Keratinocyte (primary cell): ENCODE measurements around the gene RER1. TPM values are rescaled to one million over a fixed set of nuclear protein-coding genes. Genes with fewer than 3 reads are reported as not detected.

ENCODE experiments used
- DNase-seq: peaks from one replicate; pipeline ENCODE4 v3.0.0-alpha.2; 2011; ENCODE audit warnings: low read depth, missing footprints, low spot score
- FAIRE-seq: peaks from 2 replicates; lab custom pipeline; 2011; peaks lifted over from hg19 to GRCh38; lab: Jason Lieb, UNC
- H2AFZ ChIP-seq: 2 replicates; pipeline ENCODE4 v1.6.0; 2012; ENCODE audit warnings: low read length, control low read depth, inconsistent platforms; ENCODE audit not compliant: control insufficient read depth
- H3K27ac ChIP-seq: 2 replicates; pipeline ENCODE4 v1.5.1; 2011; ENCODE audit warnings: low read length; ENCODE audit not compliant: control insufficient read depth, insufficient read depth
- H3K27me3 ChIP-seq: 3 replicates; pipeline ENCODE4 v1.6.0; 2011; ENCODE audit warnings: low read length; ENCODE audit not compliant: control insufficient read depth, insufficient read depth; ENCODE audit errors: extremely low read depth
- H3K36me3 ChIP-seq, 2 experiments: 2 replicates in 1 of 2; 3 replicates in 1 of 2; pipeline ENCODE4 v1.5.1; 2011; ENCODE audit warnings: low read length in 2 of 2, mild to moderate bottlenecking in 1 of 2; ENCODE audit not compliant: control insufficient read depth in 2 of 2, insufficient read depth in 2 of 2; ENCODE audit errors: extremely low read depth in 1 of 2
- H3K4me1 ChIP-seq: 3 replicates; pipeline ENCODE4 v1.5.1; 2011; ENCODE audit warnings: low read length; ENCODE audit not compliant: control insufficient read depth, insufficient read depth; ENCODE audit errors: extremely low read depth
- H3K4me2 ChIP-seq: 3 replicates; pipeline ENCODE4 v1.6.0; 2011; ENCODE audit warnings: low read depth, low read length; ENCODE audit not compliant: control insufficient read depth, insufficient read depth; ENCODE audit errors: extremely low read depth
- H3K4me3 ChIP-seq, 3 experiments: fragments of 200-600 bp in 1 of 3; sonication (generic) in 1 of 3; 2 replicates in 2 of 3; 3 replicates in 1 of 3; pipeline ENCODE4 v1.5.1; 2011 to 2016; ENCODE audit warnings: low read length in 3 of 3, mild to moderate bottlenecking in 3 of 3, control low read depth in 2 of 3, inconsistent platforms in 1 of 3, low read depth in 1 of 3, mixed read lengths in 1 of 3, mixed run types in 1 of 3, moderate library complexity in 1 of 3; ENCODE audit not compliant: control insufficient read depth in 2 of 3, insufficient read depth in 2 of 3; ENCODE audit errors: extremely low read depth in 1 of 3
- H3K79me2 ChIP-seq: 2 replicates; pipeline ENCODE4 v1.6.0; 2012; ENCODE audit warnings: low read length; ENCODE audit not compliant: control insufficient read depth, insufficient read depth
- H3K9ac ChIP-seq: 3 replicates; pipeline ENCODE4 v1.6.0; 2011; ENCODE audit warnings: low read length; ENCODE audit not compliant: control insufficient read depth, insufficient read depth; ENCODE audit errors: extremely low read depth
- H3K9me1 ChIP-seq: 3 replicates; pipeline ENCODE4 v1.6.0; 2011; ENCODE audit warnings: low read length; ENCODE audit not compliant: control insufficient read depth, insufficient read depth; ENCODE audit errors: extremely low read depth
- H3K9me3 ChIP-seq: 2 replicates; pipeline ENCODE4 v1.5.1; 2012; ENCODE audit warnings: low read depth, low read length; ENCODE audit not compliant: control insufficient read depth
- H4K20me1 ChIP-seq: 3 replicates; pipeline ENCODE4 v1.6.0; 2011; ENCODE audit warnings: low read length; ENCODE audit not compliant: control insufficient read depth, insufficient read depth; ENCODE audit errors: extremely low read depth
- EZH2 ChIP-seq: IDR thresholded peaks from one replicate; pipeline ENCODE4 v1.6.1; 2012; ENCODE audit warnings: inconsistent platforms, mild to moderate bottlenecking, low read length, moderate library complexity
- dilution Hi-C: fragments of 300-500 bp; cut with MboI; formaldehyde crosslinking; loops from one replicate; pipeline ENCODE4 v1.7.0; 2020; ENCODE audit warnings: low sequenced_read_pairs; ENCODE audit not compliant: extremely low pct_ligation_motif_present
- polyA plus RNA-seq, 5 experiments: library from polyadenylated mRNA; depleted of rRNA in 3 of 5; stranded (reverse) in 3 of 5; stranded (forward) in 1 of 5; unstranded in 1 of 5; fragments of >200 nt; gene quantifications; 1 replicate in 1 of 5; 2 replicates in 3 of 5; 3 replicates in 1 of 5; pipeline versions ENCODE4 v1.2.1 to v1.2.3, GENCODE V29; 2011 to 2012; ENCODE audit warnings: missing spikeins in 2 of 5, low read depth in 1 of 5, low replicate concordance in 1 of 5
- TF ChIP-seq, protein P1 (sequence below), 3 experiments: IDR thresholded peaks in 1 of 3; conservative IDR thresholded peaks in 1 of 3; optimal IDR thresholded peaks in 1 of 3; 2 replicates in 2 of 3; 3 replicates in 1 of 3; pipeline versions ENCODE3 to v1.5.1; 2011; ENCODE audit warnings: low read length in 3 of 3, mild to moderate bottlenecking in 3 of 3, moderate library complexity in 2 of 3, control low read depth in 1 of 3, inconsistent platforms in 1 of 3; ENCODE audit not compliant: insufficient read depth in 2 of 3; ENCODE audit errors: extremely low read depth in 1 of 3

The RER1 gene
- polyA plus RNA-seq, 1 donor (not counting 4 experiments of a cell fraction or from before 2014, with no cell fraction given), result 297 TPM

DNA sequence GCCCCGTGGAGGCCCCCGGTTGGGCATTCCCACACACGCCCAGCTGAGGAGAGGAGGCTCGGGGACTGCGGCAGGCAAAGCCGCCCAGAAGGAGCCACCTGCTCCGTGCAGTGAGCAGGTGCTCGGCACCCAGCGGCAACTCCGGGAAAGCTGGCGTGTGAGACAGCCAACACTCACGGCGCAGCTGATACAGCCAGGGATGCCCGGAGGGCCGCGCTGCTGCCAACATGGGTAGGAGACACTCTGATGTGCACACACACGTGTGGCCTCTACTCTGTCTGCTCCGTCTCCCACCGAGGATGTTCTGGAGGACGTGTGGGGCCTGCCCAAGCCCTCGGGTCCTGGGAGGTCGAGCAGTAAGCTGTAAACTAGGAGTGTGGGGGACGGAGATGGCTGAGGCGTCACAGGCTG lies 13.2 kb upstream of the RER1 start:
- no peak for FAIRE-seq
- H3K4me3 ChIP-seq, result no peak overlapping the region
- H3K36me3 ChIP-seq, result no peaks in the 10 kb centered on the region

DNA sequence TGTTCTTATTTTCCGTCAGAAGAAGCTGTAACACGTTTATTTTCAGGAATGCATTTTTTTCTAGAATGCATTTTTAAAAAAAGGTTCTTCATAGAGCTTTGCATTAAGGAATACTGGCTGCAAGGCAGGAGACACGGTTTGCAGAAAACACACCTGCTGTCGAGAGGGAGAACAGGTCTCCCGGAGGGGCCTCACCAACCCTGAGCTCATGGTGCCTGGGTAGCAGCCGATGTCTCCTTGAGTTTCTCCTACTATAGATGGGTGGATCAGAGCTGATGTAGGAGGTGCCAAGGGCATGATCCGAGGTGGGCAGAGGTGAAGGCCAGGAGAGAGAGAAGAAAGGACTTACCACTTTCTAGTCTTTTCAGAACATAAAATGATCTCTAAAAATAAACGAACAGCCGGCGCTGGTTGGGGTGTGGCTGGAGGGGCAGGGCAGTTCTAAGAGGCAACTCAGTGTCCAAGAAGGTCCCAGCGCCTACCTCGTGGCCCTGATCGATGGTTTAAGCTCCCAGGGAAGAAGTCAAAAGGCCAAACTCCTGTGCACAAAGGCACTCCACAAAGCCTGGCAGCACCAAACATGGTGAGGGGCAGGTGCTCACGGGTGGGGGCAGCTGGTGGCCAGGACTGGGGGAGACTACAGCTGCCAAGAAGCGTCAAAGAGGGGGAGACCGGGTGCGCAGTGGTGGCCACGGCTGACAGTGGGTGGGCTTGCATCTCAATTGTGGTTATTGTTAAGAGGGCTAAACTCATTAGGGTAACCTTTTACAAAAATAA lies 12.5 kb upstream of the RER1 start:
- Histone ChIP-seq H3K4me1 (no peaks in the 10 kb centered on the region), H3K36me3 (no peaks in the 10 kb centered on the region), H2AFZ (no peak overlapping the region), H3K9ac (no peak overlapping the region), H3K79me2 (no peaks in the 10 kb centered on the region), H3K4me3 (no peak overlapping the region), H4K20me1 (no peaks in the 10 kb centered on the region), H3K27me3 (peaks cover 25% of the 10 kb centered on the region), H3K4me2 (no peak overlapping the region), H3K27ac (no peak overlapping the region), H3K9me1 (no peaks in the 10 kb centered on the region), H3K9me3 (no peaks in the 10 kb centered on the region)
- DNase-seq, result no peak
- TF ChIP-seq EZH2, result no peak
- TF ChIP-seq, protein P1, sequence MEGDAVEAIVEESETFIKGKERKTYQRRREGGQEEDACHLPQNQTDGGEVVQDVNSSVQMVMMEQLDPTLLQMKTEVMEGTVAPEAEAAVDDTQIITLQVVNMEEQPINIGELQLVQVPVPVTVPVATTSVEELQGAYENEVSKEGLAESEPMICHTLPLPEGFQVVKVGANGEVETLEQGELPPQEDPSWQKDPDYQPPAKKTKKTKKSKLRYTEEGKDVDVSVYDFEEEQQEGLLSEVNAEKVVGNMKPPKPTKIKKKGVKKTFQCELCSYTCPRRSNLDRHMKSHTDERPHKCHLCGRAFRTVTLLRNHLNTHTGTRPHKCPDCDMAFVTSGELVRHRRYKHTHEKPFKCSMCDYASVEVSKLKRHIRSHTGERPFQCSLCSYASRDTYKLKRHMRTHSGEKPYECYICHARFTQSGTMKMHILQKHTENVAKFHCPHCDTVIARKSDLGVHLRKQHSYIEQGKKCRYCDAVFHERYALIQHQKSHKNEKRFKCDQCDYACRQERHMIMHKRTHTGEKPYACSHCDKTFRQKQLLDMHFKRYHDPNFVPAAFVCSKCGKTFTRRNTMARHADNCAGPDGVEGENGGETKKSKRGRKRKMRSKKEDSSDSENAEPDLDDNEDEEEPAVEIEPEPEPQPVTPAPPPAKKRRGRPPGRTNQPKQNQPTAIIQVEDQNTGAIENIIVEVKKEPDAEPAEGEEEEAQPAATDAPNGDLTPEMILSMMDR (optimal IDR thresholded peaks at IDR 0.05 in 1 of 3, IDR thresholded peaks at IDR 0.05 in 1 of 3, conservative IDR thresholded peaks at IDR 0.05 in 1 of 3; ENCODE audit: extremely low read depth in 1 of 3, insufficient read depth in 2 of 3, low read length in 3 of 3), result no peak
- dilution Hi-C loops, result no loop called here
- FAIRE-seq, result no peak

More for the DNA sequence above, 13.2 kb upstream of the RER1 start:
- Histone ChIP-seq H2AFZ (no peak overlapping the region), H3K9me3 (no peaks in the 10 kb centered on the region), H3K79me2 (no peaks in the 10 kb centered on the region), H3K9ac (no peak overlapping the region), H3K4me2 (no peak overlapping the region), H3K4me1 (no peaks in the 10 kb centered on the region), H3K9me1 (no peaks in the 10 kb centered on the region), H3K27me3 (peaks cover 25% of the 10 kb centered on the region), H3K27ac (no peak overlapping the region), H4K20me1 (no peaks in the 10 kb centered on the region)
- no peak for DNase-seq
- TF ChIP-seq, protein P1 (optimal IDR thresholded peaks at IDR 0.05 in 1 of 3, IDR thresholded peaks at IDR 0.05 in 1 of 3, conservative IDR thresholded peaks at IDR 0.05 in 1 of 3; ENCODE audit: extremely low read depth in 1 of 3, insufficient read depth in 2 of 3, low read length in 3 of 3), result no peak
- no peak for TF ChIP-seq EZH2
- dilution Hi-C loops, result no loop called here
